Airway epithelial cell (primary cell): ENCODE measurements around the gene CCDC186. TPM values are rescaled to one million over a fixed set of nuclear protein-coding genes. Genes with fewer than 3 reads are reported as not detected.

Source experiments
- total RNA-seq: library from RNA; depleted of rRNA; stranded (reverse); fragments of >200 nt; gene quantifications from 2 replicates; pipeline ENCODE4 v1.2.3, GENCODE V29; 2015

Gene CCDC186
- 8.1 and 14.0 TPM in 2 replicates for total RNA-seq

GRCh38 chr10:114173921-114174694 lies at the start of gene CCDC186:
CCDC186 (minus strand) TSS chr10:114174203; CDS start chr10:114163268, 10,935 bp downstream.

GRCh38 chr10:114179148-114179547 lies 5.1 kb upstream of the CCDC186 start, which contains the start of gene TDRD1:
TDRD1 (plus strand) TSS chr10:114179353; CDS start chr10:114187832, 8,479 bp downstream.

Other genes starting within 250 kb of the CCDC186 start
- gene ADRB1, start 130.3 kb downstream of the CCDC186 start, total RNA-seq, result 0.23 and 0.28 TPM in 2 replicates
- 0.23 and 0.28 TPM in 2 replicates for gene TDRD1, start 5.2 kb upstream of the CCDC186 start, total RNA-seq
- 2.1 and 2.8 TPM in 2 replicates for gene VWA2, start 65.1 kb upstream of the CCDC186 start, total RNA-seq
- gene AFAP1L2, start 230.3 kb upstream of the CCDC186 start, total RNA-seq, result 8.0 and 14.5 TPM in 2 replicates